B cell (primary cell): ENCODE data around the gene NEK8. TPM values are rescaled to one million over a fixed set of nuclear protein-coding genes. Genes with fewer than 3 reads are reported as not detected.

ENCODE experiments used
- ATAC-seq: fragments of 200-7000 bp; cut with Tn5 transposase; one replicate; pipeline ENCODE4 v1.10.0; 2021; ENCODE audit warnings: low read depth, mild to moderate bottlenecking, moderate number of reproducible peaks, moderate library complexity
- CTCF ChIA-PET: fragments of 350-600 bp; sonication (Branson Sonifier 250); formaldehyde crosslinking; loops from one replicate; lab custom pipeline; 2021; ENCODE audit warnings: antibody characterized with exemption, inconsistent platforms; lab: Charles Lee
- POLR2A ChIA-PET: fragments of 350-600 bp; sonication (Branson Sonifier 250); formaldehyde crosslinking; loops from one replicate; lab custom pipeline; 2021; ENCODE audit warnings: antibody characterized with exemption; lab: Charles Lee
- DNase-seq: peaks from one replicate; pipeline ENCODE4 v3.0.0; 2013
- H2AFZ ChIP-seq: 2 replicates; pipeline ENCODE4 v1.6.1; 2012; ENCODE audit warnings: mild to moderate bottlenecking, low read depth, low read length; ENCODE audit not compliant: insufficient read depth, poor library complexity, severe bottlenecking
- H3K27ac ChIP-seq, 2 donors: 1 replicate in 1 of 2; 2 replicates in 1 of 2; pipeline ENCODE4 v1.5.1; 2012 to 2013; ENCODE audit warnings: low read length in 2 of 2, mild to moderate bottlenecking in 2 of 2, moderate library complexity in 1 of 2
- H3K27me3 ChIP-seq, 4 experiments: fragments of 200-600 bp in 1 of 4; sonication (generic) in 1 of 4; replicated peaks in 1 of 4; 1 replicate in 2 of 4; 2 replicates in 2 of 4; pipeline versions ENCODE4 v1.6.1 to v1.7.0; 2013 to 2016; ENCODE audit warnings: low read length in 3 of 4, mild to moderate bottlenecking in 2 of 4, mixed read lengths in 1 of 4, moderate library complexity in 1 of 4; ENCODE audit not compliant: insufficient read depth in 4 of 4, control insufficient read depth in 3 of 4; ENCODE audit errors: control extremely low read depth in 1 of 4
- H3K36me3 ChIP-seq, 2 experiments: replicated peaks in 1 of 2; 1 replicate in 1 of 2; 2 replicates in 1 of 2; pipeline versions ENCODE4 v1.6.1 to v1.7.1; 2013; ENCODE audit warnings: low read length in 1 of 2; ENCODE audit not compliant: insufficient read depth in 2 of 2, control insufficient read depth in 1 of 2; ENCODE audit errors: control extremely low read depth in 1 of 2, extremely low read depth in 1 of 2
- H3K4me1 ChIP-seq, 2 donors: fragments of 200-600 bp in 1 of 2; sonication (generic) in 1 of 2; 1 replicate in 1 of 2; 2 replicates in 1 of 2; pipeline versions ENCODE4 v1.5.1 to v1.6.1; 2013 to 2017; ENCODE audit warnings: low read length in 2 of 2; ENCODE audit not compliant: control insufficient read depth in 2 of 2, insufficient read depth in 2 of 2
- H3K4me2 ChIP-seq: replicated peaks from 2 replicates; pipeline ENCODE3; 2012; ENCODE audit warnings: mild to moderate bottlenecking, low read depth, low read length; ENCODE audit not compliant: poor library complexity, severe bottlenecking
- H3K4me3 ChIP-seq, 5 experiments: fragments of 200-600 bp in 1 of 5; sonication (generic) in 1 of 5; 1 replicate in 3 of 5; 2 replicates in 2 of 5; pipeline versions ENCODE4 v1.5.1 to v1.7.0; 2011 to 2016; ENCODE audit warnings: low read length in 4 of 5, mild to moderate bottlenecking in 4 of 5, low read depth in 2 of 5, control low read depth in 1 of 5, moderate library complexity in 1 of 5; ENCODE audit not compliant: insufficient read depth in 1 of 5; ENCODE audit errors: control extremely low read depth in 1 of 5, extremely low read depth in 1 of 5
- H3K79me2 ChIP-seq: fragments of 200-600 bp; sonication (generic); one replicate; pipeline ENCODE4 v1.6.0; 2016; ENCODE audit warnings: low read length; ENCODE audit not compliant: control insufficient read depth, insufficient read depth
- H3K9ac ChIP-seq: fragments of 200-600 bp; sonication (generic); 2 replicates; pipeline ENCODE4 v1.6.1; 2017; ENCODE audit warnings: mild to moderate bottlenecking, low read length, moderate library complexity
- H3K9me3 ChIP-seq, 3 donors: one replicate each; pipeline versions ENCODE4 v1.6.1 to v1.7.1; 2013; ENCODE audit warnings: low read length in 2 of 3; ENCODE audit not compliant: control insufficient read depth in 2 of 3, insufficient read depth in 1 of 3; ENCODE audit errors: control extremely low read depth in 1 of 3
- H4K20me1 ChIP-seq: 2 replicates; pipeline ENCODE4 v1.6.0; 2012; ENCODE audit warnings: mild to moderate bottlenecking, low read length; ENCODE audit not compliant: insufficient read depth, control insufficient read depth, poor library complexity, severe bottlenecking
- H3K27ac Mint-ChIP-seq: one replicate; pipeline ENCODE4 v1.8.0; 2021; ENCODE audit warnings: mixed read lengths
- H3K27me3 Mint-ChIP-seq: one replicate; pipeline ENCODE4 v1.8.0; 2021; ENCODE audit warnings: mixed read lengths
- H3K4me1 Mint-ChIP-seq: one replicate; pipeline ENCODE4 v1.8.0; 2021; ENCODE audit warnings: mixed read lengths
- H3K4me3 Mint-ChIP-seq: one replicate; pipeline ENCODE4 v1.8.0; 2021; ENCODE audit warnings: mixed read lengths
- H3K9me3 Mint-ChIP-seq: one replicate; pipeline ENCODE4 v1.8.0; 2022; ENCODE audit warnings: mixed read lengths; ENCODE audit not compliant: insufficient read depth
- CTCF ChIP-seq: fragments of 200-600 bp; IDR thresholded peaks from one replicate; pipeline ENCODE4 v1.8.0; 2022; ENCODE audit warnings: antibody characterized with exemption, mild to moderate bottlenecking
- EZH2 ChIP-seq: IDR thresholded peaks from 2 replicates; pipeline ENCODE4 v1.6.1; 2012; ENCODE audit warnings: borderline replicate concordance, low read depth, mild to moderate bottlenecking, moderate library complexity, low read length; ENCODE audit not compliant: insufficient read depth, poor library complexity, severe bottlenecking
- WGBS: methylation state at CpG from one replicate; pipeline ENCODE4 v1.1.5; 2013; ENCODE audit warnings: missing lambda C conversion rate; ENCODE audit not compliant: insufficient coverage; 5-methylcytosine and 5-hydroxymethylcytosine counted together
- intact Hi-C: fragments of 100-400 bp; cut with micrococcal nuclease; formaldehyde crosslinking; loops from one replicate; pipeline ENCODE4 v1.10.0; 2022
- polyA plus RNA-seq: library from polyadenylated mRNA; depleted of rRNA; stranded (reverse); fragments of >200 nt; gene quantifications from 2 replicates; pipeline ENCODE4 v1.2.3, GENCODE V29; 2012
- total RNA-seq, 2 donors: library from RNA; stranded (reverse); fragments of 120-200 nt in 1 of 2; gene quantifications; 1 replicate in 1 of 2; 2 replicates in 1 of 2; pipeline versions ENCODE4 v1.2.3 to v1.2.4, GENCODE V29; 2013 to 2022

Gene NEK8
- total and polyA plus RNA-seq, 2 donors (not counting 1 experiment from before 2014, with no cell fraction given) = 58.0 to 305 TPM

- H2AFZ ChIP-seq = peak overlapping the region; percentile 96
Measured at GRCh38 chr17:28712032-28712704, 16.4 kb upstream of the NEK8 start.

More at GRCh38 chr17:28712032-28712704, 16.4 kb upstream of the NEK8 start:
- H3K27ac Mint-ChIP-seq = peak overlapping the region; percentile 93
- peaks cover 19% of the 10 kb centered on the region for H3K4me1 Mint-ChIP-seq
- peak overlapping the region; percentile 52 to 88 (median 73) for H3K4me3 ChIP-seq
- no peaks in the 10 kb centered on the region for H3K9me3 ChIP-seq
- peak overlapping the region; percentile 69 to 79 for H3K27ac ChIP-seq
- CTCF ChIA-PET = interaction anchor here (1.2 to 3.2 kb wide), 7 partner anchors 7 to 405 kb away, joined by 3 to 31 read pairs (median 5); partner anchors contain the start of genes RPL23A and TLCD1
- intact Hi-C loops = loop anchor here (10.0 kb wide), 2 partner anchors 137 to 433 kb away; partner anchors contain the start of genes ALDOC and PIGS
- H3K4me3 Mint-ChIP-seq = peak overlapping the region; percentile 96
- peak overlapping the region; percentile 93 for H3K4me2 ChIP-seq
- H3K4me1 ChIP-seq = peaks cover 16 to 25% of the 10 kb centered on the region in 2 donors
- POLR2A ChIA-PET = interaction anchor here (0.6 to 2.8 kb wide), 9 partner anchors 8 to 240 kb away, joined by 3 to 38 read pairs (median 6); partner anchors contain the start of genes BLTP2, NEK8, PHF12 and RPL23A
- no peaks in the 10 kb centered on the region for H3K9me3 Mint-ChIP-seq
- DNase-seq (peak; percentile 83), ATAC-seq (peak; percentile 50)
- TF ChIP-seq CTCF (no peak), EZH2 (no peak)
- no peaks in the 10 kb centered on the region for H3K79me2 ChIP-seq
- H3K27me3 ChIP-seq = peaks cover 0 to 6% (median 2%) of the 10 kb centered on the region in 4 experiments
- peak overlapping the region; percentile 74 for H3K9ac ChIP-seq
- no peaks in the 10 kb centered on the region for H4K20me1 ChIP-seq
- 7% methylated on average over 33 of the region's 34 CpGs for whole genome bisulfite sequencing
- no peaks in the 10 kb centered on the region for H3K27me3 Mint-ChIP-seq
- no peaks in the 10 kb centered on the region for H3K36me3 ChIP-seq
